Suprapubic skin (tissue), 4 donors: Measurements from ENCODE around the gene ERGIC3.

Source experiments
- CTCF ChIP-seq, 2 donors: fragments of 200-600 bp in 1 of 2; fragments of 450-650 bp in 1 of 2; sonication (generic) in 1 of 2; IDR thresholded peaks; one replicate each; pipeline ENCODE4 v1.5.1; 2016 to 2019; ENCODE audit warnings: antibody characterized with exemption in 2 of 2, mild to moderate bottlenecking in 1 of 2, moderate library complexity in 1 of 2
- EP300 ChIP-seq: sonication (generic); formaldehyde crosslinking; IDR thresholded peaks from one replicate; pipeline ENCODE4 v1.6.1; 2017; ENCODE audit warnings: antibody characterized with exemption
- POLR2A ChIP-seq, 2 donors: fragments of 450-650 bp; IDR thresholded peaks; one replicate each; pipeline ENCODE4 v1.6.1; 2017; ENCODE audit warnings: antibody characterized with exemption in 2 of 2, mild to moderate bottlenecking in 2 of 2, moderate library complexity in 2 of 2
- POLR2AphosphoS5 ChIP-seq, 3 donors: sonication (generic); formaldehyde crosslinking; IDR thresholded peaks; one replicate each; pipeline ENCODE4 v1.6.1; 2017; ENCODE audit warnings: antibody characterized with exemption in 3 of 3

DNA sequence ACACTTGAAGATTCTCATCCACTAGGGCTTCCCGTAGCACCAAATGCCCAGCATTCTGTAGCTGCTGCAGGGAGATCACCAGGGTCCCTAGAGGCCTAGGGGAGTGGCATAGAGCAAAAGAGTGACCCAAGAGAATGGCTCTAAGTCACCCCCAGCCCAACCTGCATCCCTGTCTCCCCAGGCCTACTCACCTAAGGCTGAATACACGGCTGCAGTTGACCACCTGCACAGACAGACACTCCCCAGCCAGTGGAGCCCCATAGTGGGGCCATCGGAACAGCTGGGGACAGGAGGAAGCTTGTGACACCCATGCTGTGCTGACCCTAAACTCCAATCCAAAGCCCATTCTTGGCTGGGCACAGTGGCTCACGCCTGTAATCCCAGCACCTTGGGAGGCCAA is 64.2 kb downstream of the ERGIC3 start:
- TF ChIP-seq CTCF (IDR thresholded peaks at IDR 0.05) (no peak), POLR2A (IDR thresholded peaks at IDR 0.05) (no peak), POLR2AphosphoS5 (IDR thresholded peaks at IDR 0.05) (no peak), EP300 (no peak)
